Hepatocyte (in vitro differentiated cells): Measurements from ENCODE around the gene HCRTR1.

Source experiments
- EZH2 ChIP-seq: fragments of 200-600 bp; sonication (generic); IDR thresholded peaks from 2 replicates; pipeline ENCODE4 v1.6.1; 2016; ENCODE audit warnings: antibody characterized with exemption, mild to moderate bottlenecking, borderline replicate concordance
- EZH2phosphoT487 ChIP-seq: fragments of 200-600 bp; sonication (generic); IDR thresholded peaks from one replicate; pipeline ENCODE4 v1.6.1; 2018; ENCODE audit warnings: antibody characterized with exemption, mild to moderate bottlenecking, low read depth, moderate library complexity; ENCODE audit not compliant: unreplicated experiment, severe bottlenecking
- TF ChIP-seq, protein P1 (sequence below): fragments of 200-600 bp; sonication (generic); IDR thresholded peaks from 2 replicates; pipeline ENCODE4 v1.5.1; 2016; ENCODE audit warnings: antibody characterized with exemption, mild to moderate bottlenecking; ENCODE audit not compliant: poor library complexity

GRCh38 chr1:31569596-31570173 is 47.8 kb upstream of the HCRTR1 start:
- TF ChIP-seq, protein P1, sequence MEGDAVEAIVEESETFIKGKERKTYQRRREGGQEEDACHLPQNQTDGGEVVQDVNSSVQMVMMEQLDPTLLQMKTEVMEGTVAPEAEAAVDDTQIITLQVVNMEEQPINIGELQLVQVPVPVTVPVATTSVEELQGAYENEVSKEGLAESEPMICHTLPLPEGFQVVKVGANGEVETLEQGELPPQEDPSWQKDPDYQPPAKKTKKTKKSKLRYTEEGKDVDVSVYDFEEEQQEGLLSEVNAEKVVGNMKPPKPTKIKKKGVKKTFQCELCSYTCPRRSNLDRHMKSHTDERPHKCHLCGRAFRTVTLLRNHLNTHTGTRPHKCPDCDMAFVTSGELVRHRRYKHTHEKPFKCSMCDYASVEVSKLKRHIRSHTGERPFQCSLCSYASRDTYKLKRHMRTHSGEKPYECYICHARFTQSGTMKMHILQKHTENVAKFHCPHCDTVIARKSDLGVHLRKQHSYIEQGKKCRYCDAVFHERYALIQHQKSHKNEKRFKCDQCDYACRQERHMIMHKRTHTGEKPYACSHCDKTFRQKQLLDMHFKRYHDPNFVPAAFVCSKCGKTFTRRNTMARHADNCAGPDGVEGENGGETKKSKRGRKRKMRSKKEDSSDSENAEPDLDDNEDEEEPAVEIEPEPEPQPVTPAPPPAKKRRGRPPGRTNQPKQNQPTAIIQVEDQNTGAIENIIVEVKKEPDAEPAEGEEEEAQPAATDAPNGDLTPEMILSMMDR, result no peak
- no peak for TF ChIP-seq EZH2phosphoT487
- no peak for TF ChIP-seq EZH2
